Bone marrow (tissue), 2 donors: ENCODE data around the gene MYL10.

Experiments used
- DNase-seq, 2 donors: peaks; one replicate each; lab custom pipeline; 2025; lab: John Stamatoyannopoulos, UW

The MYL10 gene

GRCh38 chr7:101565601-101566209 is 63.4 kb downstream of the MYL10 start:
- no peak for DNase-seq

- no peak for DNase-seq
Measured at GRCh38 chr7:101564778-101565211, 64.3 kb downstream of the MYL10 start.

- no peak for DNase-seq
Measured at GRCh38 chr7:101563943-101564777, 64.9 kb downstream of the MYL10 start.
